Psoas muscle (tissue), 7 donors: ENCODE measurements around the gene CHAD. TPM values are rescaled to one million over a fixed set of nuclear protein-coding genes. Genes with fewer than 3 reads are reported as not detected.

Source experiments
- polyA plus RNA-seq, 3 donors: library from polyadenylated mRNA; stranded (reverse); fragments of 200-250 nt; gene quantifications; one replicate each; pipeline ENCODE4 v1.2.3, GENCODE V29; 2013
- total RNA-seq, 4 donors: library from RNA; stranded (reverse); fragmentation: NEBNext Ultra II Directional in 2 of 4; extraction: Animal tissue kit (Norgen Biotek cat#: 25700) in 2 of 4; gene quantifications; one replicate each; pipeline versions ENCODE4 v1.2.1 to v1.2.4, GENCODE V29; 2021 to 2023
- donor health status: healthy with polysubstance abuse.
- donor health status: DM: no; HTN: no; CAD: no; lungs with moderate emphysema.
- donor health status: Bipolar disorder and iron deficiency.
- donor health status: healthy.
- donor health status: DM: no; HTN: no; CAD: no.
- donor health status: DM: no; HTN: no; CAD: no.
- donor health status: DM: yes; HTN: yes; CAD: no.

Gene CHAD
- total and polyA plus RNA-seq, 7 donors, result 0.09 to 0.76 (median 0.42) TPM; not detected in 2

Other genes with a start within 250 kb of the CHAD start
- gene TMEM92, start 194.4 kb downstream of the CHAD start, total RNA-seq, result not detected
- under 1 TPM in 2 of 3 donors, not detected in 1; 0.01 to 0.07 TPM for gene TMEM92, start 194.4 kb downstream of the CHAD start, polyA plus RNA-seq
- gene XYLT2, start 122.8 kb downstream of the CHAD start, total RNA-seq, result 1 to 10 TPM; 3.4 to 6.1 (median 4.3) TPM
- 1 to 10 TPM; 2.8 to 6.3 (median 3.2) TPM for gene XYLT2, start 122.8 kb downstream of the CHAD start, polyA plus RNA-seq
- 100 to 1,000 TPM in 2 of 4 donors, 10 to 100 TPM in 2; 70.7 to 133 (median 95.3) TPM for gene MRPL27, start 95.7 kb downstream of the CHAD start, total RNA-seq
- 100 to 1,000 TPM; 128 to 468 (median 281) TPM for gene MRPL27, start 95.7 kb downstream of the CHAD start, polyA plus RNA-seq
- under 1 TPM in 2 of 4 donors, not detected in 2; 0.15 to 0.32 TPM for gene EME1, start 95.7 kb downstream of the CHAD start, total RNA-seq
- under 1 TPM; 0.06 to 0.39 (median 0.29) TPM for gene EME1, start 95.7 kb downstream of the CHAD start, polyA plus RNA-seq
- 10 to 100 TPM; 15.9 to 53.9 (median 44.7) TPM for gene LRRC59, start 71.4 kb downstream of the CHAD start, total RNA-seq
- 100 to 1,000 TPM in 1 of 3 donors, 10 to 100 TPM in 2; 40.8 to 122 (median 90.2) TPM for gene LRRC59, start 71.4 kb downstream of the CHAD start, polyA plus RNA-seq
- gene ACSF2, start 42.7 kb downstream of the CHAD start, total RNA-seq, result 10 to 100 TPM; 14.4 to 72.3 (median 44.7) TPM
- 10 to 100 TPM; 17.0 to 69.7 (median 19.6) TPM for gene ACSF2, start 42.7 kb downstream of the CHAD start, polyA plus RNA-seq
- 10 to 100 TPM; 44.1 to 60.4 (median 50.0) TPM for gene RSAD1, start 10.0 kb upstream of the CHAD start, total RNA-seq
- 10 to 100 TPM; 34.3 to 63.2 (median 52.4) TPM for gene RSAD1, start 10.0 kb upstream of the CHAD start, polyA plus RNA-seq
- gene MYCBPAP, start 39.6 kb upstream of the CHAD start, total RNA-seq, result under 1 TPM in 3 of 4 donors, not detected in 1; 0.27 to 0.99 (median 0.52) TPM
- gene MYCBPAP, start 39.6 kb upstream of the CHAD start, polyA plus RNA-seq, result under 1 TPM in 2 of 3 donors, not detected in 1; 0.05 TPM
- gene EPN3, start 63.9 kb upstream of the CHAD start, total RNA-seq, result under 1 TPM in 2 of 4 donors, not detected in 2; 0.12 to 0.15 TPM
- gene EPN3, start 63.9 kb upstream of the CHAD start, polyA plus RNA-seq, result under 1 TPM in 1 of 3 donors, not detected in 2; 0.03 TPM
- 10 to 100 TPM; 16.7 to 25.8 (median 21.9) TPM for gene SPATA20, start 78.3 kb upstream of the CHAD start, total RNA-seq
- 1 to 10 TPM; 4.8 to 9.7 (median 5.4) TPM for gene SPATA20, start 78.3 kb upstream of the CHAD start, polyA plus RNA-seq
- gene CACNA1G, start 91.8 kb upstream of the CHAD start, total RNA-seq, result under 1 TPM in 3 of 4 donors, not detected in 1; 0.02 to 0.24 (median 0.17) TPM
- gene CACNA1G, start 91.8 kb upstream of the CHAD start, polyA plus RNA-seq, result under 1 TPM in 2 of 3 donors, not detected in 1; 0.04 TPM
- 1 to 10 TPM in 2 of 4 donors, under 1 TPM in 2; 0.36 to 1.6 (median 0.94) TPM for gene ABCC3, start 166.0 kb upstream of the CHAD start, total RNA-seq
- 1 to 10 TPM in 1 of 3 donors, under 1 TPM in 2; 0.39 to 1.2 (median 0.45) TPM for gene ABCC3, start 166.0 kb upstream of the CHAD start, polyA plus RNA-seq
- gene ANKRD40, start 239.0 kb upstream of the CHAD start, total RNA-seq, result 100 to 1,000 TPM in 3 of 4 donors, 10 to 100 TPM in 1; 91.8 to 132 (median 112) TPM
- 100 to 1,000 TPM in 1 of 3 donors, 10 to 100 TPM in 2; 42.6 to 155 (median 46.6) TPM for gene ANKRD40, start 239.0 kb upstream of the CHAD start, polyA plus RNA-seq